Fibroblast of the aortic adventitia (primary cell): ENCODE results near the gene USP25. TPM values are rescaled to one million over a fixed set of nuclear protein-coding genes. Genes with fewer than 3 reads are reported as not detected.
"Not testable (repeated sequence)": the region's sequence is repeated elsewhere in the genome, so short reads cannot be mapped to it uniquely, and the experiment has no call there.

ENCODE experiments used
- DNase-seq: peaks from one replicate; pipeline ENCODE4 v3.0.0-alpha.2; 2010; ENCODE audit warnings: low read depth
- H3K4me3 ChIP-seq: 2 replicates; pipeline ENCODE4 v1.5.1; 2011; ENCODE audit warnings: low read depth, mild to moderate bottlenecking, control low read depth, low read length, moderate library complexity
- total RNA-seq: library from RNA; depleted of rRNA; stranded (reverse); fragments of >200 nt; gene quantifications from 2 replicates; pipeline ENCODE4 v1.2.3, GENCODE V29; 2012; ENCODE audit warnings: low replicate concordance
- TF ChIP-seq, protein P1 (sequence below): IDR thresholded peaks from 2 replicates; pipeline ENCODE4 v1.5.1; 2011; ENCODE audit warnings: mild to moderate bottlenecking, low read length, control low read depth, inconsistent platforms; ENCODE audit not compliant: insufficient read depth

Gene USP25
- total RNA-seq, 1 donor = 37.3 TPM

DNA sequence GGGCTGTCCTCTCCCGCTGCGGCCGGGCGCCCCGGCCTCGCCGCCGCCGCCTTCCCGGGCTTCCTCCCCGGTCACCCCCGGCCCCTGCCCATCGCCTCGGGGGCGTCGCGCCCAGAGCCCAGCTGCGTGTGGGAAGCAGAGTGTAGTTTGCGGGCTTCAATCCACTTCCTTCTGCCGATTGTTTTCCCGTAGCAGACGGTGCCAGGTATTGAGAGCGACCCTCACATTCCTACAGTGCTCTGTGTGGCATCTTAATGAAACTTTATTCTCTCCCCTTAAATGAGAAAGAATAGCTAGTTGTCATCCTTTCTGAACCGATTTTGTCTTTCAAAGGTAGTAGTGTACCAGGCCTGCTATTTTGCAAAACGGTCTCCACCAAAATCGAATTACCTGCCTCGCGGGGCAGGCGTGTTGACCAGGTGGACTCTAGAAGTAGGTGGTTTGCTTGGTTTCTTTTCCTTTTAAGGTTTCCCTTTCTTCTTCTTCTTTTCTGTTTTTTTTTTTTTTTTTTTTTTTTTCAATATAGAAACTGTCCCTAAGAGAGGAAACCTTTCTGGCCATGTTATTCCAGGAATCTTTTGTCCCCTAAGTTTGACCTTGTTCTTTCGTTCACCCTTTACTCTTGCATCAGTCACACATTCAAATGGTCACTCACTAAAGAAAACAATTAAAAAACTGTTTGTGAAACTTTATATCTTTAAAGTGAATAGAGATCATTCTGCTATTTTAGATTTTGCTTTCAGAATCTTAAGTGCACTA, 881 bp downstream of the USP25 start:
- peak overlapping the region; percentile 91 for H3K4me3 ChIP-seq
- TF ChIP-seq, protein P1, sequence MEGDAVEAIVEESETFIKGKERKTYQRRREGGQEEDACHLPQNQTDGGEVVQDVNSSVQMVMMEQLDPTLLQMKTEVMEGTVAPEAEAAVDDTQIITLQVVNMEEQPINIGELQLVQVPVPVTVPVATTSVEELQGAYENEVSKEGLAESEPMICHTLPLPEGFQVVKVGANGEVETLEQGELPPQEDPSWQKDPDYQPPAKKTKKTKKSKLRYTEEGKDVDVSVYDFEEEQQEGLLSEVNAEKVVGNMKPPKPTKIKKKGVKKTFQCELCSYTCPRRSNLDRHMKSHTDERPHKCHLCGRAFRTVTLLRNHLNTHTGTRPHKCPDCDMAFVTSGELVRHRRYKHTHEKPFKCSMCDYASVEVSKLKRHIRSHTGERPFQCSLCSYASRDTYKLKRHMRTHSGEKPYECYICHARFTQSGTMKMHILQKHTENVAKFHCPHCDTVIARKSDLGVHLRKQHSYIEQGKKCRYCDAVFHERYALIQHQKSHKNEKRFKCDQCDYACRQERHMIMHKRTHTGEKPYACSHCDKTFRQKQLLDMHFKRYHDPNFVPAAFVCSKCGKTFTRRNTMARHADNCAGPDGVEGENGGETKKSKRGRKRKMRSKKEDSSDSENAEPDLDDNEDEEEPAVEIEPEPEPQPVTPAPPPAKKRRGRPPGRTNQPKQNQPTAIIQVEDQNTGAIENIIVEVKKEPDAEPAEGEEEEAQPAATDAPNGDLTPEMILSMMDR = no peak
- DNase-seq = peak; percentile 16

DNA sequence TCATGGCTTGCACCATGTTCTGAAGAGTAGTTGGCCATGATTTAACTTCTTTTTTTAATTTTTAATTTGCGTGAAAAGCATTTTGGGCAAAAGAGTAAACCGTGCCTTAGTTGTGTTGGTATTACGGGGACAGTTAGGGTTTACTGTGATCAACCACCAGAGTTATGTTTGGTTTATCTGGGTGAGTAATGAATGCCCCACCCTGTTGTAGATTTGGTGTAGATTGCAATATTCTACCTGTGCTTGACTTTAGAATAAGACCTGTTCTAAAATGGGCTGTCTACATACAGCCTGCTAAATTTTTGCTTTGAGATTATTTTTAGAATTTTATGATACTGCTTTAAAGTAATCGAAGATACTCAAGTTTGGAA, 1.4 kb downstream of the USP25 start:
- peak; percentile 6 for DNase-seq
- peak overlapping the region; percentile 91 for H3K4me3 ChIP-seq
- TF ChIP-seq, protein P1 = no peak

DNA sequence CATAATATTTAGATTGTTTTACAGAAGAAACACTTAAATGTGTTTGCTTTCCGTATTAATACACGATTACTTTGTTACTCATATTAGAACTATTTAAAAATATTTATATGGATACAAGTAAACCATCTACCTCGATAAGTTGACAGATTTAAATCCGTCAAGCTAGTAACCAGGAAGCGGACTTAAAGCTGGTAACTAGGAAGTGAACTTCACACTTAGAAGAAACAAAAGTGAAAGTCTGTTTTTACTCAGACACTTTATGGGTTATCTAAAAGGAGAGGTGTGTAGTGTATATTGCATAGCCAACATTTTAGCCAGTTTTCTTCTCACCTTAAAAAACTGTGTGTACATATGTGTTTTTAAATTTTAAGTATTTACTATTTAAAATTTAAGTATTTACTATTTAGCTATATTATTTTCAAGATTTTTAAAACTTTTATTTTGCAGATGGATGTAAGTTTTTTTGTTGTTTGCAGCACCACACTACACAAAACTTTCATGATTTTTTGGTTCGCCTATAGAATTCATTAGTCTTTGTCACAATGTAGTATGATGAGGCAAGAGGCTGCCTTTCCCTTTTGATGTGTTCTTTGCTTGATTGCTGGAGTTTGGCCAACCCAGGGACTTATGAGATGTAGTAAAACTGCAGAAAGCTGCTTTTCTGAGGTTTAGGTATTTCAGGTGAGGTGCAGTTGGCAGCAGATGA, 2.7 kb downstream of the USP25 start:
- H3K4me3 ChIP-seq = peak overlapping the region; percentile 91

DNA sequence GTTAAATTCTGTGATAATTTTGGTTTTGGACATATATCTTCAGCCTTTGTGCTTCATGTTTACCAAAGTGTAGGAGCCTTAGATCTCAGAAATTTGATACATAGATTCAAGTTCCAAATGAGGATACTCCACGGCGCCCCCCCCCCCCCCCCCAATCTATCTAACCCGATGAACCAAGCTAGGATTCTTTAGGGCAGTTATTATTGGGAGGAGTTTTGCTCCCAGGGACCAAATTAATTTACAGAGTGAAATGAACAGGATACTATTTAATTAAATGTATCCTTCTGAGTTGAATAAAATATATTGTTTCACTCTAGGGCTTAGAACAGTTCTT, 3.2 kb downstream of the USP25 start:
- TF ChIP-seq, protein P1 = no peak
- DNase-seq = no peak
- peak overlapping the region; percentile 31 for H3K4me3 ChIP-seq

More for the DNA sequence above, 2.7 kb downstream of the USP25 start:
- TF ChIP-seq, protein P1 = no peak
- peak; percentile 51 for DNase-seq

DNA sequence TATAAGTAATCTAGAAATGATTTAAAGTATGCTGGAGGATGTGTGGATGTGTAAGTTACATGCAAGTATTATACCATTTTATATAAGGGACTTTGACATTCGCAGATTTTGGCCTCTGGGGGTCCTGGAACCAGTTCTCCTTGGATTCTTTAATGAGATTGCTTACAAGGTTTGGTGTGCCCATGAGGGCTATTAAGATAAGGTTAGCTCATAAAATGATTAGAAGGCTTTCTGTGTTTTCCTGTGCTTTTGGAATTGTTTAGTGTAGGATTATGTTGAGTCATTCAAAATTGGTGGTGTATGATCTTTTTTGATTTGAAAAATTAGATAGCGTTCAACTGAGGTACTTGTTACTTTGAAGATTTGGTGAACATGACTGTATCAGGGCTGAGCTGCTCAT, 5.6 kb downstream of the USP25 start:
- TF ChIP-seq, protein P1 = no peak
- no peak overlapping the region for H3K4me3 ChIP-seq
- DNase-seq = no peak

DNA sequence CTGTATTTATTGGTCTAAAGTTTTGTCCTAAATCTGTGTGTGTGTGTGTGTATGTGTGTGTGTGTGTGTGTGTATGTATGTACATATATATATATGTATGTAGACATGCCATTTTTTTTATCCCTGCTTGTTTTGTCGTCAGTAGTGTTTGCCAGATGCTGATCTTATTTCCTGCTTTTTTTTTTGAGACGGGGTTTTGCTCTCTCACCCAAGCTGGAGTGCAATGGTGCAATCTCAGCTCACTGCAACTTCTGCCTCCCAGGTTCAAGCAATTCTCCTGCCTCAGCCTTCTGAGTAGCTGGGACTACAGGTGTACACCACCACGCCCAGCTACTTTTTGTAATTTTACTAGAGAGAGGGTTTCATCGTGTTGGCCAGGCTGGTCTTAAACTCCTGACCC, 6.1 kb downstream of the USP25 start:
- peak; percentile 33 for DNase-seq
- H3K4me3 ChIP-seq = peak overlapping the region; percentile 23

DNA sequence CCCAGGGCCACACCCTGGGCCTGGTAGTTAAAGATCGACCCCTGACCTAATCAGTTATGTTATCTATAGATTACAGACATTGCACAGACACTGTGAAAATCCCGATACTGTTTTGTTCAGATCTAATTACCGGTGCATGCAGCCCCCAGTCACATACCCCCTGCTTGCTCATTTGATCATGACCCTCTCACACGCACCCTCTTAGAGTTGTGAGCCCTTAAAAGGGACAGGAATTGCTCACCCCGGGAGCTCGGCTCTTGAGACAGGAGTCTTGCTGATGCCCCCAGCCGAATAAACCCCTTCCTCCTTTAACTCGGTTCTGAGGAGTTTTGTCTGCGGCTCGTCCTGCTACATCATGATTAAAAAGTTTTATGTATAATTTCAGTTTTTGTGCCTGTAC, 9.0 kb downstream of the USP25 start:
- H3K4me3 ChIP-seq, DNase-seq: not testable (repeated sequence)

DNA sequence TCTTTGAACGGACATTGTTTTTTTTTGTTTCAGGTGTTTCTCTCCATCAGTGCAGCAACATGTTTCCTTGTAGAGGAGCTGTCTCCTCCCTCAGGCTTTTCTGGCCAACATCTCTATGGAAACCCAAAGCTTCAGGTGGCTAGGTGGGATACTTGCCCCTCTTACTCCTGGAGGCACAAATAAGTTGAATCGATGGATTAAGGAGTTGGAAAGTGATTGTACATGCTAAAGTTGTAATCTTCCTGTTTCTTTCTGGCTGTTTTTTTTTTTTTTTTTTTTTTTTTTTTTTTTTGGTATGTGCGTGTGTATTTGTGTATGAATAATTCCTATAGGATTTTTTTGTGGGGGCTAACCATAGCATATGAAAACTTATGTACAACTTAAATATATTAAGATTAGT, 10.6 kb downstream of the USP25 start:
- DNase-seq = no peak
- H3K4me3 ChIP-seq = no peak overlapping the region
- TF ChIP-seq, protein P1 = no peak
